Adrenal gland (tissue), 12 donors: Measurements from ENCODE around the gene CDKN1A. TPM values are rescaled to one million over a fixed set of nuclear protein-coding genes. Genes with fewer than 3 reads are reported as not detected.

Experiments used
- DNase-seq, 7 donors: peaks; one replicate each; pipeline ENCODE4 v3.0.0-alpha.2; 2019 to 2020
- H3K27ac ChIP-seq, 5 donors: fragments of 200-600 bp; sonication (generic) in 4 of 5; 1 replicate in 3 of 5; 2 replicates in 2 of 5; pipeline versions ENCODE4 v1.5.1 to v1.8.0; 2016 to 2020; ENCODE audit warnings: mild to moderate bottlenecking in 1 of 5
- H3K27me3 ChIP-seq: fragments of 200-600 bp; 2 replicates; pipeline ENCODE4 v1.8.0; 2021
- H3K36me3 ChIP-seq, 2 donors: fragments of 200-600 bp; replicated peaks in 1 of 2; 1 replicate in 1 of 2; 2 replicates in 1 of 2; pipeline versions ENCODE4 v1.5.1 to v1.8.0; 2018 to 2022
- H3K4me1 ChIP-seq, 2 donors: fragments of 200-600 bp; replicated peaks in 1 of 2; 1 replicate in 1 of 2; 2 replicates in 1 of 2; pipeline versions ENCODE4 v1.5.1 to v1.8.0; 2018 to 2021
- H3K4me3 ChIP-seq, 4 donors: fragments of 200-600 bp; sonication (generic) in 3 of 4; one replicate each; pipeline ENCODE4 v1.5.1; 2016 to 2018
- H3K9me3 ChIP-seq, 3 donors: fragments of 200-600 bp; sonication (generic) in 1 of 3; replicated peaks in 1 of 3; 1 replicate in 2 of 3; 2 replicates in 1 of 3; pipeline versions ENCODE4 v1.5.1 to v1.8.0; 2016 to 2021
- CTCF ChIP-seq, 6 experiments: fragments of 450-650 bp in 4 of 6; fragments of 200-600 bp in 2 of 6; sonication (generic) in 1 of 6; IDR thresholded peaks; 1 replicate in 5 of 6; 2 replicates in 1 of 6; pipeline versions ENCODE4 v1.5.1 to v1.8.0; 2016 to 2021; ENCODE audit warnings: antibody characterized with exemption in 6 of 6, mild to moderate bottlenecking in 2 of 6, moderate library complexity in 1 of 6
- POLR2A ChIP-seq, 2 donors: fragments of 450-650 bp; IDR thresholded peaks; one replicate each; pipeline ENCODE4 v1.6.1; 2017; ENCODE audit warnings: antibody characterized with exemption in 2 of 2, mild to moderate bottlenecking in 2 of 2, moderate library complexity in 1 of 2
- WGBS, 4 donors: extraction: QIAGEN DNeasy Blood & Tissue Kit in 2 of 4; methylation state at CpG; one replicate each; pipeline versions ENCODE4 v1.1.5 to v1.1.7; 2013 to 2017; 5-methylcytosine and 5-hydroxymethylcytosine counted together
- intact Hi-C, 2 donors: fragments of 100-400 bp; cut with DNase I; formaldehyde crosslinking; loops; one replicate each; pipeline versions ENCODE4 v1.14.1 to v1.15.0; 2022 to 2023
- polyA plus RNA-seq, 3 donors: library from polyadenylated mRNA; stranded (reverse); fragments of 200-250 nt in 2 of 3; fragments of 350-450 nt in 1 of 3; fragmentation: Illumina TruSeq in 1 of 3; extraction: RNeasy Lipid Tissue Mini Kit (QIAGEN cat#74804) in 1 of 3; gene quantifications; one replicate each; pipeline ENCODE4 v1.2.3, GENCODE V29; 2013 to 2014
- total RNA-seq, 9 donors: library from RNA; depleted of rRNA in 4 of 9; stranded (reverse); fragments of >200 nt in 4 of 9; fragments of 120-200 nt in 1 of 9; fragmentation: NEBNext Ultra II Directional in 1 of 9; extraction: Animal tissue kit (Norgen Biotek cat#: 25700) in 1 of 9; gene quantifications; one replicate each; pipeline versions ENCODE4 v1.1.0 to v1.2.4, GENCODE V29; 2013 to 2023
- donor health status: healthy with polysubstance abuse.
- donor health status: Bipolar disorder and iron deficiency.
- donor health status: DM: yes; HTN: yes; CAD: no.
- donor health status: DM: no; HTN: no; CAD: no.
- donor health status: DM: no; HTN: no; CAD: no.
- donor health status: DM: yes; HTN: yes; CAD: no.

Gene CDKN1A
- total and polyA plus RNA-seq, 12 donors, result 18.8 to 154 (median 67.3) TPM

- DNase-seq, result no peak
- H3K36me3 ChIP-seq, result peaks cover 0 to 37% of the 10 kb centered on the region in 2 donors
- H3K4me1 ChIP-seq, result peaks cover 13 to 27% of the 10 kb centered on the region in 2 donors
- no peaks in the 10 kb centered on the region for H3K9me3 ChIP-seq
- intact Hi-C loops, result loop anchor here in 1 of 2 donors (5.0 kb wide), 1 partner anchor 61 kb away; no protein-coding TSS in a partner anchor
- no peaks in the 10 kb centered on the region for H3K27me3 ChIP-seq
- 74 to 82% (median 81%) methylated on average over 4 to 6 of the region's 6 CpGs for WGBS, 4 donors
- TF ChIP-seq CTCF (IDR thresholded peaks at IDR 0.05), result no peak
- no peak for TF ChIP-seq POLR2A (IDR thresholded peaks at IDR 0.05)
- H3K4me3 ChIP-seq, result no peak overlapping the region
- H3K27ac ChIP-seq, result peak overlapping the region in 2 of 5 donors; percentile 33 to 54
Observed at GRCh38 chr6:36683145-36683655, 4.7 kb downstream of the CDKN1A start.

- Histone ChIP-seq H3K27ac (no peak overlapping the region), H3K36me3 (peaks cover 0 to 37% of the 10 kb centered on the region in 2 donors), H3K4me1 (peaks cover 13 to 25% of the 10 kb centered on the region in 2 donors), H3K27me3 (no peaks in the 10 kb centered on the region), H3K9me3 (no peaks in the 10 kb centered on the region), H3K4me3 (no peak overlapping the region)
- TF ChIP-seq POLR2A (IDR thresholded peaks at IDR 0.05), result no peak
- TF ChIP-seq CTCF (IDR thresholded peaks at IDR 0.05), result no peak
- WGBS, 4 donors, result 91 to 96% (median 94%) methylated on average over 13 to 29 of the region's 29 CpGs
- DNase-seq, result no peak
- intact Hi-C loops, result loop anchor here in 1 of 2 donors (5.0 kb wide), 1 partner anchor 62 kb away; no protein-coding TSS in a partner anchor
Observed at GRCh38 chr6:36683656-36684446, 5.3 kb downstream of the CDKN1A start.

GRCh38 chr6:36684447-36684812, 5.9 kb downstream of the CDKN1A start:
- intact Hi-C loops, result loop anchor here in 1 of 2 donors (5.0 kb wide), 1 partner anchor 62 kb away; no protein-coding TSS in a partner anchor
- Histone ChIP-seq H3K9me3 (no peaks in the 10 kb centered on the region), H3K27ac (no peak overlapping the region), H3K36me3 (peaks cover 0 to 37% of the 10 kb centered on the region in 2 donors), H3K4me1 (peaks cover 13 to 25% of the 10 kb centered on the region in 2 donors), H3K4me3 (no peak overlapping the region), H3K27me3 (no peaks in the 10 kb centered on the region)
- 96 to 100% (median 97%) methylated on average over 4 to 6 of the region's 6 CpGs for WGBS, 4 donors
- TF ChIP-seq POLR2A (IDR thresholded peaks at IDR 0.05) (no peak), CTCF (IDR thresholded peaks at IDR 0.05) (no peak)
- DNase-seq, result no peak

- WGBS, 4 donors, result 79 to 90% (median 83%) methylated on average over 19 to 20 of the region's 20 CpGs
- no peak for DNase-seq
- Histone ChIP-seq H3K36me3 (peaks cover 0 to 37% of the 10 kb centered on the region in 2 donors), H3K4me3 (no peak overlapping the region), H3K27ac (no peak overlapping the region), H3K4me1 (peaks cover 13 to 25% of the 10 kb centered on the region in 2 donors), H3K9me3 (no peaks in the 10 kb centered on the region), H3K27me3 (no peaks in the 10 kb centered on the region)
- no peak for TF ChIP-seq POLR2A (IDR thresholded peaks at IDR 0.05)
- TF ChIP-seq CTCF (IDR thresholded peaks at IDR 0.05), result no peak
- intact Hi-C loops, result no loop called here
Observed at GRCh38 chr6:36685166-36685924, 6.8 kb downstream of the CDKN1A start.
